ENCODE measurements around the gene DSE. TPM values are rescaled to one million over a fixed set of nuclear protein-coding genes. Genes with fewer than 3 reads are reported as not detected.

Gene DSE
- total RNA-seq, 1 donor from 2014 or later, result 80.5 TPM

- Mint-ChIP-seq H3K36me3 (peaks cover 8% of the 10 kb centered on the region), H3K27me3 (no peaks in the 10 kb centered on the region), H3K9me3 (no peaks in the 10 kb centered on the region), H3K4me1 (ENCODE audit: unreplicated experiment) (peaks cover 52% of the 10 kb centered on the region), H3K27ac (no peak overlapping the region), H3K4me3 (no peak overlapping the region)
- no peak for DNase-seq (ENCODE audit: extremely low spot score, unreplicated experiment)
- TF ChIP-seq CTCF (conservative IDR thresholded peaks at IDR 0.05), result no peak
Observed at GRCh38 chr6:116388924-116389323, 18.2 kb downstream of the DSE start.

GRCh38 chr6:116389357-116389756, 18.6 kb downstream of the DSE start:
- peaks cover 8% of the 10 kb centered on the region for H3K36me3 Mint-ChIP-seq
- DNase-seq (ENCODE audit: extremely low spot score, unreplicated experiment), result no peak
- TF ChIP-seq CTCF (conservative IDR thresholded peaks at IDR 0.05), result no peak
- H3K4me1 Mint-ChIP-seq (ENCODE audit: unreplicated experiment), result peaks cover 52% of the 10 kb centered on the region
- H3K9me3 Mint-ChIP-seq, result no peaks in the 10 kb centered on the region
- H3K27ac Mint-ChIP-seq, result no peak overlapping the region
- H3K27me3 Mint-ChIP-seq, result no peaks in the 10 kb centered on the region
- H3K4me3 Mint-ChIP-seq, result no peak overlapping the region

GRCh38 chr6:116390581-116390980, 19.8 kb downstream of the DSE start:
- no peaks in the 10 kb centered on the region for H3K27me3 Mint-ChIP-seq
- no peak overlapping the region for H3K4me3 Mint-ChIP-seq
- no peak for TF ChIP-seq CTCF (conservative IDR thresholded peaks at IDR 0.05)
- H3K27ac Mint-ChIP-seq, result no peak overlapping the region
- H3K4me1 Mint-ChIP-seq (ENCODE audit: unreplicated experiment), result peaks cover 49% of the 10 kb centered on the region
- H3K36me3 Mint-ChIP-seq, result peaks cover 8% of the 10 kb centered on the region
- no peak for DNase-seq (ENCODE audit: extremely low spot score, unreplicated experiment)
- no peaks in the 10 kb centered on the region for H3K9me3 Mint-ChIP-seq

GRCh38 chr6:116392132-116393013, 21.6 kb downstream of the DSE start:
- peaks cover 8% of the 10 kb centered on the region for H3K9me3 Mint-ChIP-seq
- peaks cover 54% of the 10 kb centered on the region for H3K4me1 Mint-ChIP-seq (ENCODE audit: unreplicated experiment)
- no peak overlapping the region for H3K4me3 Mint-ChIP-seq
- no peaks in the 10 kb centered on the region for H3K27me3 Mint-ChIP-seq
- DNase-seq (ENCODE audit: extremely low spot score, unreplicated experiment), result no peak
- H3K36me3 Mint-ChIP-seq, result peaks cover 12% of the 10 kb centered on the region
- no peak overlapping the region for H3K27ac Mint-ChIP-seq
- no peak for TF ChIP-seq CTCF (conservative IDR thresholded peaks at IDR 0.05)

GRCh38 chr6:116393430-116393829, 22.7 kb downstream of the DSE start:
- Mint-ChIP-seq H3K27ac (no peak overlapping the region), H3K27me3 (no peaks in the 10 kb centered on the region), H3K9me3 (peaks cover 8% of the 10 kb centered on the region), H3K4me1 (ENCODE audit: unreplicated experiment) (peaks cover 57% of the 10 kb centered on the region), H3K4me3 (peak overlapping the region; percentile 12), H3K36me3 (peaks cover 12% of the 10 kb centered on the region)
- TF ChIP-seq CTCF (conservative IDR thresholded peaks at IDR 0.05), result no peak
- DNase-seq (ENCODE audit: extremely low spot score, unreplicated experiment), result no peak

Data from type B pancreatic cell (in vitro differentiated cells).